T-helper 9 cell (primary cell): ENCODE results near the gene ZDHHC16.
"Not testable (repeated sequence)": the region's sequence is repeated elsewhere in the genome, so short reads cannot be mapped to it uniquely, and the experiment has no call there.

Experiments
- DNase-seq: peaks from one replicate; pipeline ENCODE4 v3.0.0-alpha.2; 2020

The ZDHHC16 gene

DNA sequence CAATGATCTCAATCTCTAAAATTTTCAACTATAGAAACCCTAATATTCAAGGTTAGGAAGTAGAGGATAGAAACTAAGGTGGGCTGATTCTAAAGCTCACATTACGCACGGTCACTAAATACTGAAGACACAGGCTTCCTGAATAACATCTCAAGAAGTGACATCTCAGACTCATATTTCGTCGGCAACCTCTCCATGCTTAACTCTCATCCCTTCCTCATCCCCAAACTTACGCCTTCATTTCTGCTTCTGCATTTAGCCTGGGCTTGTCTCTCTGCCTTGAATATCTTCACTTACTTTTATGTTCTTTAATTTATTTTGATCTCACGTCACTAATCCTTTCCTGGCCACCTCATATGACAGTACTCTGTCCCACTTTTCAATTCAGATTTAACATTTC lies 10.8 kb upstream of the ZDHHC16 start:
- DNase-seq, result no peak

DNA sequence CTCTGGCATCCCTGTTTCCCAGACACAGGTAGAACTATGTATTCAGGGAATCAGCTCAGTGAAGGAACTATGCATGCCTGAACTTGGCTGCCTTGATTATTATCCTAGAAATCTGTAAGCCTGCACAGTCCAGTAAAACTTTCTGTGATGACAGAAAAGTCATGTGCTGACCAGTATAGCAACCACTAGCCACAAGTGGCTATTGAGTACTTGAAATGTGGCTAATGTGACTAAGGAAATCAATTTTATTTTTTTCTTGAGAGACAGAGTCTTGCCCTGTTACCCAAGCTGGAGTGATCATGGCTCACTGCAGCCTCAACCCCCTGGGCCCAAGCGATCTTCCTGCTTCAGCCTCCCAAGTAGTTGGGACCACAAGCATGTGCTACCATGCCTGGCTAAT lies 3.7 kb upstream of the ZDHHC16 start:
- DNase-seq, result no peak

DNA sequence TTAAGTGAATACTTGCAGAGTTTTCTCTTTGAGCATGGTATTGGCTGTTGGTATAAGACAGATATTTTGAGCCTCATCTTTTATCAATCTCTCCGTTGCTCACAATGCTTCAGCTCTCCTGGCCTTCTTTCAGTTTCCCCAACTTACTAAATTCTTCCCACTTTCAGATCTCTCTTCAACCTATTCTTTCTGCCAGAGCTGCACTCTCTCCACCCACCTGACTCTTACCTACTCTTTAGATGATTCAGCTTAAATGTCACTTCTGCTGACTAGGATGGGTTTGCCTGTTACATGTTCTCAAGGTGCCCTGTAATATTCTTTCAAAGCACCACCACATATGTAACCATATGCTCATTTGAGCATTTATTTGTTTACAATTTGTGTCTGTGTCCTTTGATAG lies 1.8 kb upstream of the ZDHHC16 start:
- no peak for DNase-seq

DNA sequence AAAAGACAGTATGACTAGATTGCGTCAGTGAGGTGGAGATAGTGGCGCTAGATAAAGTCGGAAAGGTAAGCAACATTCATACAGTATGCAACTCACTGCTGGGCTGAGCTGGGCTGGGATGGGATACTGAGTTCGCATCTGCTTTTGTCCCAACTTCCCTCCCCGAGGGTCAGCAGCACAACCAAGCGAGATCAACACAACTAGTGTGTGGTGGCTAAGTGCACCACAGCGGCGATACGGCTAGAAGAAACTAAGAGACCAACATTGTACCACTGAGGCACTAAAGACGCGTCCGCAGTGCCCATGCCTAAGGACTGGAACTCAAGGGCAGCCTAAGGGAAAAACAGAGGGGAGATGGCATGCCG lies 636 bp upstream of the ZDHHC16 start:
- no peak for DNase-seq

DNA sequence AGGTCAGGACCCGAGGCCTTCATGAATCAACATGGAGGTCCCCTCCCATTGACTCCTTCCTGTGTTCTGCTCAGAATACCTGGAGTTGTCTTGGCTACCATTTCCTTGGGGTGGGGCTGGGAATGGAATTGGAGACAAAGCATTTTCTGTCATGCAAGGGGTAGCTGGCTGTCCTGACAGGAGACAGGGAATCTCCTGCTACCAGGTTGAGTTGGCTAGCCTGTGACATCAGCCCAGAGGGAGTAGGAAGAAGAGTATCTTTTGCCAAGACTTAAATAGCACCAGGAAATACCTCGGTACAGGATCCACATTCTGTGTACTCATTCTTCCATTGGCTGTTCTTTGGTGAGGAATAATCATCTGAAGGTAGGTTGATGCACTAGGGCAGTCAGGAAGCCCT lies 4.9 kb downstream of the ZDHHC16 start:
- no peak for DNase-seq

DNA sequence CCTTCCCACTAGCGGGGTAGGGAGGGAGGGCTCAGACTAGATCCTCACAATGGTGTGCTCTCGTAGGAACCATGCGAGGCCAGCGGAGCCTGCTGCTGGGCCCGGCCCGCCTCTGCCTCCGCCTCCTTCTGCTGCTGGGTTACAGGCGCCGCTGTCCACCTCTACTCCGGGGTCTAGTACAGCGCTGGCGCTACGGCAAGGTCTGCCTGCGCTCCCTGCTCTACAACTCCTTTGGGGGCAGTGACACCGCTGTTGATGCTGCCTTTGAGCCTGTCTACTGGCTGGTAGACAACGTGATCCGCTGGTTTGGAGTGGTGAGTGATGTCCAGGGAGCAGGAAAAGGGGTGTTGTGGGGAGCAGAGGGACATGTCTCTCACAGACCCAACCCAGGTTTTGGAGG lies 5.6 kb downstream of the ZDHHC16 start:
- no peak for DNase-seq

DNA sequence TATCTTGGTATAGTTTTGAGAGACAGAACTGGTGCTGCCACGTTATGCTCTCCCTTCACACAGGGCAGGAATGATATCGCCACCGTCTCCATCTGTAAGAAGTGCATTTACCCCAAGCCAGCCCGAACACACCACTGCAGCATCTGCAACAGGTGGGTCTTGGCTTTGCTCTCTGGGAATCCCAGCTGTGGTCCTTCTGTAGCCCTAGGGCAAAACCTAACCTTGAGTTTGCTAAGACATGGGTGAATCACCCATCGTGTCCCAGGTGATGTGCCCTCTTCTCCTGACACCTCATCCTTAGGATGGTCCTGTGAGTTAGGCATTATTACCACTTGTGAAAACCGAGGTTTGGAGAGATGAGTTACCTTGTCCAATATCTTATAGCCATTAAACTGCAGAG lies 6.4 kb downstream of the ZDHHC16 start:
- no peak for DNase-seq

DNA sequence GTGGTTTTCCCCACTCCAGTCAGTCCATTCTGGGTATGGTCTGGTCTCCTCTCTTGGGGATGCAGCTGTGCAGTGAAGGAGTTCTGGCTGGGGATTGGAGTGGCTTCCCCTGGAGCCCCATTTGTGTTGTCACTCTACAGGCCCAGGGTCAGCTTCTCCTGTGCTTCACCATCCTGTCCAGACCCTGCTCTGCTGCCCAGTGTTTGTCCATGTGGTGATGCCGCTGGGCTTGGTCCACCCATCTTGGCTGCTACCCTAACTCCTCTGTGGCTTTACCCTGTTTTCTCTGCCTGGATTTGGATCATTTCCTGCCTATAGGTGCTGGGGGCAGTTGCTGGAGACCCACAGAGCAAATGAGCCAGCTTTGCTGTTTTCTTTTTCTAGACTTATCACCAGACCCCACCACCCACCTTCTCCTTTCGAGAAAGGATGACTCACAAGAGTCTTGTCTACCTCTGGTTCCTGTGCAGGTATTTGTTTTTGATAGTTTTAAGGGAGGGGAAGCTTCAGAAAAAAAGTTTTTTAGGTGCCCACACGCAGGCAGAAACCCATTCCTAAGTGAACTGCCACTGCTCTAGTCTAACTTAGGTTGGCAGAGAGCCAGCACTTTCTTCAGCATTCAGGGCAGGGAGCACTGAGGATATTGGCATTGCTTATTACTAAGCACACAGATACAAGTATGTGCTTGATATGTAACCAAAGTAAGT lies 8.5 kb downstream of the ZDHHC16 start:
- no peak for DNase-seq

DNA sequence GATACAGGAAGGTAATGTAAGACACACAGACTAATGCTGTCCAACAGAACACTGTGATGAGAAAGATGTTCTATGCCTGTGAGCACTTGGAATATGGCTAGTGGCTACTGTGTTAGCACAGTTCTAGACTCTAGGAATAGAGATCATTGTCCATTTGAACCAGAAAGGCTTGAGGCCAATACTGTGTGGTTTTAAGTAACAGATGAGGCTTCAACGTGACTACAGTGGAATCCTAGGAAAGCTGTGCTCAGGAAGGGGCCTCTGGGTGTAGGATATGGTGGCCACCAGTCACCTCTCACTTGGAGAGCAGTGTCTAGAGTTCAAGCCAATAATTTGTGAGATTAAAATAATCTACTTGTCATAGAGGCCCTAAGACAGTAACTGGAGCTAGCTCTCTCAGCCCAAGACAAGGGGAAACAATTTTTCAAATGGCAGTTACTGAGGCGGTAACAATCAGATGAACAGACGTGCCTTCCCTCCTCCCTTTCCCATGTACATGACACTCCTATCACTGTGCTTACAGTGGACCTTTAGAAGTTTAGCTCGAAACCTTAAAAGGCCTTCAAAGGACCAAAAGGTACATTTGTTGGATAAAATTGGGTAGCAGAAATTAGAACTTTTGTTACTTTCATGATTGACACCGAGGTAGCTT lies 10.2 kb downstream of the ZDHHC16 start:
- no peak for DNase-seq

DNA sequence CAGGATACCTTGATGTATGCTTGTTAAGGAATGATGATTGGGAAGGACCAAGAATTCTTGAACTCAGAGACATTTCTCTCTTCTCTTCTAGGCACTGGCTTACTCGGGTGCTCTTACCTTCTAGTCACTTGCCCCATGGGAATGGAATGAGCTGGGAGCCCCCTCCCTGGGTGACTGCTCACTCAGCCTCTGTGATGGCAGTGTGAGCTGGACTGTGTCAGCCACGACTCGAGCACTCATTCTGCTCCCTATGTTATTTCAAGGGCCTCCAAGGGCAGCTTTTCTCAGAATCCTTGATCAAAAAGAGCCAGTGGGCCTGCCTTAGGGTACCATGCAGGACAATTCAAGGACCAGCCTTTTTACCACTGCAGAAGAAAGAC lies 10.7 kb downstream of the ZDHHC16 start:
- no peak for DNase-seq

DNA sequence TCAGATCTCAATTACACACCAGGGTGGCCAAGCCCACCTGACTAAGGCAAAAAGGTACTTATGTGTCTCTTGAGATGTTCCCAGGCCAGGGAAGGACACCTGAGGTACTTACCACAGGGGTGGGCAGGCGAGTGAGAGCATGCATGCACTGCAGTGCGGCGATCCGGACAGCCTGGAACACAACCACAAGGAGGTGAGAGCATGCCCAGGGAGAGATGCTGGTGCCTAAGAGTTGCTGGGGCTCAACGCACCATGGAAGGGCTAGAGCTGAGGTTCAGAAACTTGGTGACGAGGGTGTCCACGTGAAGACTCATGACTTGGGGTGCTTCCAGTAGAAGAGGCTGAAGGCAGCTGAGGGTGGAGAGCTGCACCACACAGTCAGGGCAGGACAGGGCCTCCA lies 13.1 kb downstream of the ZDHHC16 start:
- DNase-seq, result no peak

DNA sequence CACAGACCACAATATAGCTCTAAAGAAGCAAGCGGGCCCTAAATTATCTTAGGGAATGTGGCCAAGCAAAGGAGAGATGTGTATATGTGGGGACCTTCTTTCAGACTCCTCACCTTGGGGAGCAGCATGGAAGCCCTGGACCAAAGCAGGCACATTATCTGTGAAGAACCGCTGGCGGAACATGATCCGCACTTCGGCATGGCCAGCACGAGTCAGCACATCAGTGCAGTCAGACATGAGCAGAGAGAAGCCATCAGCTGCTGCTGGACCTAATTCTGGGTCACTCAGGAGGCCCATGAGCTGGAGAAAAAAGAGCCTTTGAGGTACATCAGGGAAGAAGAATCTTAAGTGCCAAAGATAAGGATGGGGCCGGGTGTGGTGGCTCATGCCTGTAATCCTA lies 14.0 kb downstream of the ZDHHC16 start:
- DNase-seq, result no peak

DNA sequence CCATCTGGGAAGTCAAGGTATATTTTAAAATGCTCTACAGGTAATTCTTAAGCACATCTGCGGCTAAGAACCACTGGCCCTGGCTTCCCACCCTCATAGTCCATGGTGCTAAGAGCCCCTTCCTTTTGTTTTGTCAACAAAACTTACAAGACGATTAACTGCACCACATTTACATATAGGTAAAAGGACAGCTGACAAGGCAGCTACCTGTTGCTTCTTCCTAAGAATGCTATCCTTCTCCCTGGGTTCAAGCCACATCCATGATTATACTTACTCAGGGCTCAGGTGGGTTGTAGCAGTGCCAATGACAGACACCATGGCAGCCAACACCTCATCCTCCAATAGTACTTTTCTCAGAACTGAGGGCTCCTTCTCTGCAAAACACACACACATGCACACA lies 16.3 kb downstream of the ZDHHC16 start:
- DNase-seq, result no peak

DNA sequence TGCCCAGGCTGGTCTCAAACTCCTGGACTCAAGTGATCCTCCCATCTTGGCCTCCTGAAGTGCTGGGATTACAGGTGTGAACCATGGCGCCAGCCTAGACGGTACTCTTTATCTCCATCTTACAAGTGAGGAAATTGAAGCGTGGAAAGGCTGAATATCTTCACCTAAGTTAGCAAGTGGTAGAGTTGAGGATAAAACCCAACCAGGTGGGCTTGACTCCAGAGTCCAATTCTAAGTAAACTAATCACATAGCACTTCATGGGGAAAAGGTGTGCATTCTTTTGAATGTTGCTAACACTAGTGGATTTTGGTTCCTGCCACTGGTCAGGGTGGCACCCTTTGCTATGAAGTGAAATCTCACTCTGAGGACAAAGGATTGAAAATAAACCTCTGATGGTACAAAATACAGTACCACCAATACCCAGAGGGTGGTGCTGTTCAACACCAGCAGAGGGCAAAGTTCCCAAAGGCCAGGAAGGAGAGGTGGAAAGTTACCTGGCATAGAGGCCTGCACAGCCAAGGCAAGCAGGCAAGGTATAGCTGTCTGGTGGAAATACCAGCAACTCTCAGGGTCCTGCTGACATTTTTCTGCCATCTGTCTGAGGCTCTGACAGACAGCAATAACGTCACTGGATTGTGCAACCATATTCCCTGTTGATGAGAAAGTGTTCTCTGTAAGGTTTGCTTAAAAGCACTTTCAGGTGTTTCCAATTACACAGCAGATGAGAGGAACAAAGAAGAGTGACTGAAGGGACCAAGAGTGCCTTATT lies 17.6 kb downstream of the ZDHHC16 start:
- DNase-seq, result no peak

DNA sequence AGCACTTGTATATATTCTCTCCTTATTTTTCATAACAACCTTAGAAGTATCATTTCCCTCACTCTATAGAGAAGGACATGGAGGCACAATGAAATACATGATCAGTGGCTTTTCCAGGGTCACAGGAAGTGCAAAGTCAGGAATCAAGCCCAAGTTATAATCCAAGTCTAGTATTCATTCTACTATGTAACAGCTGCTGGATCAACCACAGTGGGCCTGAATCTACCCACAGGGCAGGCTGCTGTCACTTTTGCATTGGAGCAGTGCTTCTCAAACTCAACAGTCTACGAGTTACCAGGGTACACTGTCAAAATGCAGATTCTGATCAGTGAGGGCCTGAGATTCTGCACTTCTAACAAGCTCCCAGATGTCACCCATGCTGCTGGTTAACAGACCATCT lies 18.3 kb downstream of the ZDHHC16 start:
- no peak for DNase-seq

DNA sequence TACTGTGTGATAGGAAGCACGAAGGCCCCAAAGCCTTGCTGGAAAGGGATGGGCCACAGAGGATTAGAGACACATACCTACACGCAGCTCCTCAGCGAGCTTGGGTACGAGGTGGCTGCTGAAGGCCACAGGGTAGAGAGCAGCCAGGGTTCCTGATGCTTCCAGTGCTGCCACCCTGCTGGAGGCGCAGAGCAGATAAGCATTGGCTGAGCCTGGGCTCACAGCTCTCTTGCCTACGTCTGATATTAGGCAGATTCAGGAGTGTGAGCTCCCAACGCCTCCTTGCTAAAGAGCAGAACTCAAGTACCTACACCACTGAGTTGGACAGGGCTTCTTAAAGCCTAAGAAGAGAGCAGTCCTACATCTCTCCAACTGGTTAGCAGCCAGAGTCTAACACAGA lies 20.0 kb downstream of the ZDHHC16 start:
- no peak for DNase-seq

DNA sequence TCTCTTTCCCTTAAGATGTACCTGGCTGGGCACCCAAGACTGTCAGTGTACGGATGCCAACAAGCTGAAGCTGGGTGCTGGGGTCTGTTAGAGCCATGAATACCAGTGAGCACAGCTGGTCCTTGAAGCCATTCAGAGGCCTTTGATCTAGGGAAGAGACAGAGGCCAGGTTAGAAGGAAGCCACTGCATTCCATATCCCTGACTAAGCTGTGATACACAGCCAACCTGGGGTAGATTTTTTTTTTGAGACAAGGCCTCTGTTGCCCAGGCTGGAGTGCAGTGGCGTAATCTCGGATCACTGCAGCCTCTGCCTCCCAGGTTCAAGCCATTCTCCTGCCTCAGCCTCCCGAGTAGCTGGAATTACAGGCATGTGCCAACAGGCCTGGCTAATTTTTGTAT lies 20.8 kb downstream of the ZDHHC16 start:
- no peak for DNase-seq

DNA sequence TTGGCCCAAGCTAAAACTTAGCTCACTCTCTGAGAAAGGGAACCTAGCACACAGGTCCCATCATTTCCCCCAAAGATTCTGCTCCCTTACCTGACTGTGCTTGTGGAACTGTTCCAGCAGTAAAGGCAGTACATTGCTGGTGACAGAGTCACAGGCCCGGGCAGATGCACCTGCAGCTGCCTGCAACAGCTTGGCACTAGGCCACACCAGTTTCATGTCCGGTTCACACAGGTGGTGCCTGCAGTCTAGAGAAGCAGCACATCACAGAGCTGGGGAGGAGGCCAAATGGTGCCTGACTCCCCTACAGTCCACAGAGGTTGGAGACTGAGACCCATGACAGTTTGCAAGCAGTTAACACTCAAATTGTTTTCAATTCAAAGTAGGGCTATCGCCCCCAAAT lies 22.2 kb downstream of the ZDHHC16 start:
- DNase-seq, result no peak

DNA sequence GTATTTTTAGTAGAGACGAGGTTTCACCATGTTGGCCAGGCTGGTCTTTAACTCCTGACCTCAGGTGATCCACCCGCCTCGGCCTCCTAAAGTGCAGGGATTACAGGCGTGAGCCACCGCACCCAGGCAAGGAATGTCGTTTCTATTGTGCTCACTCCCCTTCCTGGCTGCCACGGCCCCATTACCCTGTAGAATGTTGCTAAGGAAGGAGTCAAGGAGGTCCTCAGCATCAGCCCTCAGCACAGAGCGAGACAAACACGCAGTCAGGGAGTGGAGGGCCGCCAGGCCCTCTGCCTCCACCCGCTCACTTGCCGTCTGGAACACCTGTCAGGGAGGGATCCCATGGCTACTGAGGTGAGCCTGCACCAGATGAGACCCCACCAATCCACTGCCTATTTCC lies 22.8 kb downstream of the ZDHHC16 start:
- not testable (repeated sequence) for DNase-seq

DNA sequence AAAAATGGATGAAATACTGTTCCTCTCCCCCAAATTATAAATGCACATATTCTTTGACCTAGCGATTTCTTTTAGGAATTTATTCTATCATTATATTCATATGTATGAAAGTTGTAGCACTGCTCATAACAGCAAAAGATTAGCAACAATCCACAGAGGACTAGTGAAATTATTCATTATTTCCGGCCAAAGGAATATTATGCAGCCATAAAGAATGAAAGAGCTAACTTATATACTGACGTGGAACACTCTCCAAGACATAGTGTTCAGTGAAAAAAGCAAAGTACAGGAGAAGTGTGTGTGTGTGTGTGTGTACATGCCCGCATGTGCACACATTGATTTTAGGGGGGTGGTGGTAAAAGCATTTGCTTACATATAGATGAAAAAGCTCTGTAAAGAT lies 28.9 kb downstream of the ZDHHC16 start:
- DNase-seq, result no peak

DNA sequence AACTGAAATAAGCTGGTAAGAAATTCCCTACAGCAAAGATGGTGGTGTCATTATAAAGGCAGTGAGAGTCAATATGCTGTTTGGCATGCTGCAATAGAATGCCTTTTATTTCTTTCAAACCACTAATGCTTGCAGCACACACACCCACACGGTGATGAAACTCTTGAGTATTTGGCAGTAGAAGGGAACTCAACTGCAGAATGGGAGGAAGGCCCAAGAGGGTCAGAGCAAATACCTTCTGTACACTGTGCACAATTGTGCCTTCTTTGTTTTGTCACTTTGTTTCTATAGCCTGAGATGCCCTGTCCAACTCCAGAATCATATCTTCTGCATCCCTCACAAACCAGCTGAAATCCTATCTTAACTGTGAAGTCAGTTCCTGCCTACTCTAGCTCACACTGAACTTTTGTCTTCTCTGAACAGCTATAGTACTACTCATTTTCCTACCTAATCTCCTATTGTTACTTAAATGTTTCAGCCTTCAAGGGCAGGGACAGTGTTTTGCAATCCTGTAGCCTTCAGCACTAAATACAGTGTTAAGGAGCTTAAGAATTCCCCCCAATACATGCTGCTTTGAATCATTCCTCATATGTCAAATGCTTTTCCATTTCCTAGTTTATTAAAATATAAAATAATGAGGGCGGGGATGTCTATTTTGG lies 30.1 kb downstream of the ZDHHC16 start:
- no peak for DNase-seq

DNA sequence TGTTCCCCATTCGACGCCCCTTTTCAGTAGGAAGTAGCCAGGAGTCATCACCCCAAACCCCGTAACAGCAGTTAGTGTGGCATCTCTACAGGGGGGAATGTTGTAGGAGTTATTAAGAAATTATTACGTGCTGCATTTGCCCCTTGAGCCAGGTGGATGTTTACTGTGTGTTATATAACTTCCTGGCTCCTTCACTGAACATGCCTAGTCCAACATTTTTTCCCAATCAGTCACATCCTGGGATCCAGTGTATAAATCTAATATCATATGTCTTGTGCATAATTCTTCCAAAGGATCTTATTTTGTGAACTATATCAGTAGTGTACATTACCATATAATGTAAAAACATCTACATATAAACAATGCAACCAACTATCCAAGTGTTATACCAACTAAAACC lies 33.4 kb downstream of the ZDHHC16 start:
- not testable (repeated sequence) for DNase-seq

DNA sequence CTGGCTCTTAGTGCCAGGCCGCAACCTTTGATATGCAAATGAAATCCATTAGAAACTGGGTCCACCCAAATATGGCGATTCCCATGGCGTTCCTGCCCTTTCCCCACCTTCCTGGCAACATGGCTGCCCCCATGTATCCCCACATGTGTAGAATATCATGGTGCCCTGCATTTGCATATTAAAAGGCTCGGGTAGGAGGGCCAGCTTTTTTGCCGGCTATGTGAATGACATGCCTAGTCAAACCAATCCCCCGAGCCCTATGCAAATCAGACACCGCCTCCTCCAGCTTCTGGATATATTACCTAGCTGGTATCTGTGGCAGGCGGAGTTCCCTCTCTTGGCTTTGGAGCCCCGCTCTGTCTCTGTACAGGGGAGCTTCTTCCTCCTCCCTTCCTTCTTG lies 34.0 kb downstream of the ZDHHC16 start:
- no peak for DNase-seq

DNA sequence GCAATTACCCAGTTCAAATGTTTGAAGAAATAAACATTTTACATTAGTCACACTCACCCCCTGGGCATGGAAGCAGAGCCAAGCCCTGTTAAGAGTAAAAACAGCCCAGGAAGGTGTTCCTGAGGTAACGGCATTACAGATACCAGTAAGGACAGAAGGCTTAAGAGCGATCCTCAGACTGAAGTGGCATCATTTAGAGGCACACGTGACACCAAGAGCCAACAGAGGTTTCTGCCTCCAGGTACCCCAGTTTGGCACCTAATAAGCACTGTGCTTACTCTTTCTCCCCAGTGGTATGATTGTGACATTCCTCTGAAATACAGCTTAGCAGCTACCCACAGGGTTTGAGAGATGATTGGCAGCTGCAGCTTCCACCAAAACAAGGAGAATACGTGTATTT lies 35.1 kb downstream of the ZDHHC16 start:
- no peak for DNase-seq
